SU-DHL-6 (cell line): ENCODE data around the gene GRID1.

ENCODE experiments used
- H2AFZ ChIP-seq: fragments of 200-600 bp; sonication (generic); 2 replicates; pipeline ENCODE4 v1.6.1; 2014; ENCODE audit warnings: low read depth, mild to moderate bottlenecking, moderate library complexity, mixed read lengths, antibody characterized with exemption, low read length; ENCODE audit not compliant: severe bottlenecking
- H3F3A ChIP-seq: fragments of 200-600 bp; shearing (Covaris generic); 2 replicates; pipeline ENCODE4 v1.6.0; 2016; ENCODE audit warnings: antibody characterized with exemption, mild to moderate bottlenecking; ENCODE audit not compliant: insufficient read depth
- H3K27ac ChIP-seq: fragments of 200-600 bp; sonication (generic); 2 replicates; pipeline ENCODE4 v1.5.1; 2016; ENCODE audit warnings: low read depth, mild to moderate bottlenecking, low read length, moderate library complexity, mixed read lengths
- H3K27me3 ChIP-seq: fragments of 200-600 bp; sonication (generic), shearing (Covaris generic); 2 replicates; pipeline ENCODE4 v1.6.0; 2014; ENCODE audit warnings: mild to moderate bottlenecking, low read length
- H3K36me3 ChIP-seq: fragments of 200-600 bp; sonication (generic); 2 replicates; pipeline ENCODE4 v1.6.1; 2014; ENCODE audit warnings: mild to moderate bottlenecking, low read length, mixed read lengths
- H3K4me2 ChIP-seq: fragments of 300-600, 200-600 bp; shearing (Covaris generic), sonication (generic); 2 replicates; pipeline ENCODE4 v1.6.0; 2014; ENCODE audit warnings: low read length, low read depth, mild to moderate bottlenecking; ENCODE audit not compliant: poor library complexity, severe bottlenecking
- H3K4me3 ChIP-seq: fragments of 200-600 bp; sonication (generic); 2 replicates; pipeline ENCODE4 v1.5.1; 2014; ENCODE audit warnings: antibody characterized with exemption, low read length, mild to moderate bottlenecking, mixed read lengths; ENCODE audit not compliant: insufficient read depth, poor library complexity, severe bottlenecking
- H3K79me2 ChIP-seq: fragments of 200-600 bp; sonication (generic); 2 replicates; pipeline ENCODE4 v1.6.1; 2014; ENCODE audit warnings: mild to moderate bottlenecking, low read length, moderate library complexity; ENCODE audit not compliant: insufficient read depth
- H3K9ac ChIP-seq: fragments of 200-600 bp; sonication (generic); 2 replicates; pipeline ENCODE4 v1.7.0; 2014; ENCODE audit warnings: mild to moderate bottlenecking, low read length
- H3K9me2 ChIP-seq: fragments of 200-600 bp; sonication (generic); replicated peaks from 2 replicates; pipeline ENCODE4 v1.6.1; 2014; ENCODE audit warnings: low read length; ENCODE audit not compliant: insufficient read depth
- H3K9me3 ChIP-seq: fragments of 200-600 bp; sonication (generic); 2 replicates; pipeline ENCODE4 v1.6.1; 2014; ENCODE audit warnings: low read length, mixed read lengths; ENCODE audit not compliant: insufficient read depth
- H4K20me1 ChIP-seq: fragments of 200-600 bp; sonication (generic); 2 replicates; pipeline ENCODE4 v1.6.1; 2014; ENCODE audit warnings: low read depth, mild to moderate bottlenecking, antibody characterized with exemption, low read length, moderate library complexity, mixed read lengths
- EZH2phosphoT487 ChIP-seq: fragments of 200-600 bp; sonication (generic), shearing (Covaris generic); conservative IDR thresholded peaks from 2 replicates; pipeline ENCODE4 v1.6.1; 2018; ENCODE audit warnings: mild to moderate bottlenecking, antibody characterized with exemption, low read length, moderate library complexity, mixed read lengths
- TF ChIP-seq, protein P1 (sequence below): fragments of 200-600 bp; sonication (generic); IDR thresholded peaks from one replicate; pipeline ENCODE4 v1.5.1; 2017; ENCODE audit warnings: antibody characterized with exemption, mild to moderate bottlenecking, low read length, moderate library complexity; ENCODE audit not compliant: insufficient read depth, poor library complexity, severe bottlenecking

GRID1 gene

DNA sequence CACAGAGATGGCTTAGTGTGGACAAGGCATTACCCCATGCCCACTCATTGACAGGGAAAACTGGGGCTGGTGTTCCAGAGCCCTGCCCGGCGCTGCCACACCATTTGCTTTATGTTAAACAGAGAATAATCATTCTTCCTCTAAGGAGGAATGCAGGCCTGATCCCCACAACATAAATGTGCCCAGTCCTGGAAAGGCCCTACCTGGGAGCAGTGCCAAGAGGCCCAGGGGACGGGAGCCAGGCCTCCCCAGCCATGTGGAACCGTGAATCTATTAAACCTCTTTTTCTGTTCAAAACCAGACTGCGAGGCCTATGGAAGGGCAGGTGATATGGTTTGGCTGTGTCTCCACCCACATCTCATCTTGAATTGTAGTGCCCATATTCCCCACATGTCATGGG lies 264.1 kb downstream of the GRID1 start:
- Histone ChIP-seq H3K9me2 (no peaks in the 10 kb centered on the region), H3F3A (no peaks in the 10 kb centered on the region), H3K36me3 (no peaks in the 10 kb centered on the region), H3K27ac (no peak overlapping the region), H3K27me3 (no peaks in the 10 kb centered on the region), H3K4me3 (no peak overlapping the region), H3K4me2 (no peak overlapping the region), H4K20me1 (no peaks in the 10 kb centered on the region), H2AFZ (no peak overlapping the region), H3K9ac (no peak overlapping the region), H3K79me2 (no peaks in the 10 kb centered on the region), H3K9me3 (no peaks in the 10 kb centered on the region)
- no peak for TF ChIP-seq EZH2phosphoT487

DNA sequence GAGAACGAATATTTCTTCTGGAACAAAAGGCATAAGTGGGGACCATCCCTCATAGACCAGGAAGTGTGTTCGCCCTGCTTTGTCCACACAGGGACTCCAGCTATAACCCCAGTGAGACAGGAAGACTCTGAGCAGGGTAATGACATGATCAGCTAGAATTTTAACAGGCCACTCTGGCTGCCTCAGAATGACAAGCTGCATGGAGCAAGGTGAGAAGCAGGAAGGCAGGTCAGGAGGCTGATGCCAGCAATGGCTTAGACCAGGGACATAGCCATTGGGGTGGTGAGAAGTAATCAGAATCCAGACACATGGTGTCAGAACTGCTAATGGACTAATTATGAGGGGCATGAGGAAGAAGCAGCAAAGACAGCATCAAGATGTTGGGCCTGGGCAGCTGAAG lies 264.6 kb downstream of the GRID1 start:
- no peak overlapping the region for H3K4me2 ChIP-seq
- no peaks in the 10 kb centered on the region for H3K27me3 ChIP-seq
- H2AFZ ChIP-seq, result no peak overlapping the region
- H3K79me2 ChIP-seq, result no peaks in the 10 kb centered on the region
- H3K9me3 ChIP-seq, result no peaks in the 10 kb centered on the region
- H4K20me1 ChIP-seq, result no peaks in the 10 kb centered on the region
- H3K9me2 ChIP-seq, result no peaks in the 10 kb centered on the region
- no peak overlapping the region for H3K9ac ChIP-seq
- no peaks in the 10 kb centered on the region for H3K36me3 ChIP-seq
- H3F3A ChIP-seq, result no peaks in the 10 kb centered on the region
- no peak overlapping the region for H3K4me3 ChIP-seq
- no peak for TF ChIP-seq EZH2phosphoT487
- TF ChIP-seq, protein P1, sequence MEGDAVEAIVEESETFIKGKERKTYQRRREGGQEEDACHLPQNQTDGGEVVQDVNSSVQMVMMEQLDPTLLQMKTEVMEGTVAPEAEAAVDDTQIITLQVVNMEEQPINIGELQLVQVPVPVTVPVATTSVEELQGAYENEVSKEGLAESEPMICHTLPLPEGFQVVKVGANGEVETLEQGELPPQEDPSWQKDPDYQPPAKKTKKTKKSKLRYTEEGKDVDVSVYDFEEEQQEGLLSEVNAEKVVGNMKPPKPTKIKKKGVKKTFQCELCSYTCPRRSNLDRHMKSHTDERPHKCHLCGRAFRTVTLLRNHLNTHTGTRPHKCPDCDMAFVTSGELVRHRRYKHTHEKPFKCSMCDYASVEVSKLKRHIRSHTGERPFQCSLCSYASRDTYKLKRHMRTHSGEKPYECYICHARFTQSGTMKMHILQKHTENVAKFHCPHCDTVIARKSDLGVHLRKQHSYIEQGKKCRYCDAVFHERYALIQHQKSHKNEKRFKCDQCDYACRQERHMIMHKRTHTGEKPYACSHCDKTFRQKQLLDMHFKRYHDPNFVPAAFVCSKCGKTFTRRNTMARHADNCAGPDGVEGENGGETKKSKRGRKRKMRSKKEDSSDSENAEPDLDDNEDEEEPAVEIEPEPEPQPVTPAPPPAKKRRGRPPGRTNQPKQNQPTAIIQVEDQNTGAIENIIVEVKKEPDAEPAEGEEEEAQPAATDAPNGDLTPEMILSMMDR, result no peak
- no peak overlapping the region for H3K27ac ChIP-seq

DNA sequence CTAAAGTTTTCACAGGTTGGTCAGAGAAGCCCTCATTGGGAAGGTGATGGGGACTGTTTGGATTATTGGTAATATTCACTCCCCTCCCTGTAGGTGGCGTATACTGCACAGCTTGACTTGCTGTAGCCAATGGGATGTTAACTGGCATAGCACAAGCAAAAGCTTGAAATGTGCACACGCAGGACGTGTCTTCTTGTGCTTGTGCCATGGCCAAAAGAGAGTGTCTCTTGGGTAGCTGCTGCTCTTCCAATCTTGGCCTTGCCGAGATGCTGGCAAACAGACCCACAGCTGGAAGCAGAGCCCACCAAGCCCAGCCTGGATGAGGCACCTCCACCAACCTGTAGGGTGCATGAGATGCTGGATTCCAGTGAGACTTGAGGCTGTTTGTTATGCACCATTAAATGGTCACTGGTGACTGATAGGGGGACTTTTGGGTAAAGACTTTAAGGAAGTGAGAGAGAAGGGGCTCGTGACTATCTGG lies 266.0 kb downstream of the GRID1 start:
- H2AFZ ChIP-seq, result no peak overlapping the region
- no peaks in the 10 kb centered on the region for H3K9me2 ChIP-seq
- no peaks in the 10 kb centered on the region for H3K36me3 ChIP-seq
- no peaks in the 10 kb centered on the region for H4K20me1 ChIP-seq
- no peak overlapping the region for H3K4me3 ChIP-seq
- H3K9ac ChIP-seq, result no peak overlapping the region
- no peaks in the 10 kb centered on the region for H3K27me3 ChIP-seq
- H3K79me2 ChIP-seq, result no peaks in the 10 kb centered on the region
- no peak overlapping the region for H3K4me2 ChIP-seq
- TF ChIP-seq EZH2phosphoT487, result no peak
- TF ChIP-seq, protein P1, result peak; percentile 70
- H3K9me3 ChIP-seq, result no peaks in the 10 kb centered on the region
- no peaks in the 10 kb centered on the region for H3F3A ChIP-seq
- no peak overlapping the region for H3K27ac ChIP-seq

DNA sequence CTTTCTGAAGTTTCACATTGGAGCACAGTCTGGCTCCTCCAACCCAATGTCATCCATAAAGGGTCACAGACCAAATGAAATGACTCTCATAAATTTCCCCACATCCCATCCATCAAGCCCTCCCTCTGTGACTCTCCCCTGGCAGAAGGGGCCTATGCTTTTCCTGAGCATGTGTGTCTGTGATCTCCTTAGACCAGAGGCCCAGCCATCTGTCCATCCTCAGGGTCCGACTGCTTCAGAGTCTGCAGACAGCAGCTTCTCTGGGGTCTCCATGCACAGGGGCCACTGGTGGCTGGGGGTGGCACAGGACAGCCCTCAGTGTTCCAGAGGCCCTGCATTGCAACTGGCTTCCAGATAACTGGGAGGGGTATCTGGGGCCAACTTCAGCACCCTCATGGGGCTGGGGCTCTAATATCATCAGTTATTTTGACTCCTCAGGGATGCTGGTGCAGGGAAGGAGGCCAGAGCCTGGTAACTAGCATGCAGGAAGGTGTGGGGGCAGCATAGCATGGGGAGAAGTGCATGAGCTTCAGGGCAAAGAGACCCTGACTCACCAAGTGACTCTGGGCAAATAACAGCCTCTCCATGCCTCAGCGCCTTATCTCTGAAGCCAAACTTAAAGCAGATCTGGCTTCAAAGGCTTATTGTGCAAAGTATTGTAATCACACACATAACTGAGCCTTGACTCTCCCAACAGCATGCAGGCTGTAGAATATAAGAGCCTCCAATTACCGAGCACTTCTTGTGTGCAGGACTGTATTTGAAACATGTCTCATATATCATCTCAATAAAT lies 266.9 kb downstream of the GRID1 start:
- no peaks in the 10 kb centered on the region for H3K9me2 ChIP-seq
- H3K27me3 ChIP-seq, result no peaks in the 10 kb centered on the region
- no peak overlapping the region for H2AFZ ChIP-seq
- no peak overlapping the region for H3K27ac ChIP-seq
- H3K4me3 ChIP-seq, result no peak overlapping the region
- no peaks in the 10 kb centered on the region for H4K20me1 ChIP-seq
- no peak overlapping the region for H3K4me2 ChIP-seq
- TF ChIP-seq, protein P1, result no peak
- no peak for TF ChIP-seq EZH2phosphoT487
- H3K79me2 ChIP-seq, result no peaks in the 10 kb centered on the region
- no peaks in the 10 kb centered on the region for H3F3A ChIP-seq
- H3K9ac ChIP-seq, result no peak overlapping the region
- no peaks in the 10 kb centered on the region for H3K36me3 ChIP-seq
- no peaks in the 10 kb centered on the region for H3K9me3 ChIP-seq
